Effector CD4-positive, alpha-beta T cell (primary cell): Measurements from ENCODE around the gene PXDN.

ENCODE experiments used
- DNase-seq: peaks from one replicate; pipeline ENCODE4 v3.0.0-alpha.2; 2020

PXDN gene

DNA sequence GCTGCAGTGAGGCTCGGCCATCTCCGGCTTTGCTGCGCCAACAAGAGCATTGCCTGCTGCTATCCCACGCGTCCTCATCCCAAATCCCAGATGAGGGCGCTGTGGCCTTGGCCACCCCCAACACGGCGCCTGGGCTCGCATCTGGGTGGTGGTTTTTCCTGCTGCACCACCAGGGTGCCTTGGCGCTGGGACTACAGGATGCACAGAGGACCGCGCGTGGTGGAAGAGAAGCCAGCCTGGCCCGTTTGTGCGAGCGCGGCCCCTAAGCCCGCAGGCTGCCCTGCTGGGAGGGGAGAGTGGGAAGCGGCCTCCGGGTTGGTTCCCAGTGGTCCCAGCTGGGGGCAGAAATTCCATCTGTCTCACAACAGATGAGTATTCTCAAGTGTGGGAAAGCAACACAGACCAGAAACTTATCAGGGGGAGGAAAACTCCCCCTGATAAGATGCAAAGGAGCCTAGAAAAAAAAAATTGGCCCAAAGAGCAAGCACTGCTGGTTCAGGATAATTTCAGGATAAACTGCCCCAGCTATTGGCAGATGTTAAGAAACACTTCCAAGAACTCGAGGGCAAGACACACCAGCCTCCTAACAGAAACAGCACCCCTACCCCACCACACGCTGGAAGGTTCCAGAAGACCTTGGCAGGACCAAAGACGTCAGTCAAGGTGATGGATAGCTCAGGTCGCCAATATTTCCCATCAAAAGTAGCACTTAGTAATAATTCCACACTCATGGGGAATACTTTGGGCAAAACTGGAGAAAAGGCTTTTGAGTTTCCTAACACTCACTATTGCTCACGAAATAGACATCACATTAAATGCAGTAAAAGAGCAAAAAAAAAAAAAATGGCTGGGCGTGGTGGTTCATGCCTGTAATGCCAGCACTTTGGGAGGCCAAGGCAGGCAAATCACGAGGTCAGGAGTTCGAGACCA, 152.1 kb downstream of the PXDN start:
- no peak for DNase-seq

- no peak for DNase-seq
These were observed 152.9 kb downstream of the PXDN start for GRCh38 chr2:1591461-1591770.

DNA sequence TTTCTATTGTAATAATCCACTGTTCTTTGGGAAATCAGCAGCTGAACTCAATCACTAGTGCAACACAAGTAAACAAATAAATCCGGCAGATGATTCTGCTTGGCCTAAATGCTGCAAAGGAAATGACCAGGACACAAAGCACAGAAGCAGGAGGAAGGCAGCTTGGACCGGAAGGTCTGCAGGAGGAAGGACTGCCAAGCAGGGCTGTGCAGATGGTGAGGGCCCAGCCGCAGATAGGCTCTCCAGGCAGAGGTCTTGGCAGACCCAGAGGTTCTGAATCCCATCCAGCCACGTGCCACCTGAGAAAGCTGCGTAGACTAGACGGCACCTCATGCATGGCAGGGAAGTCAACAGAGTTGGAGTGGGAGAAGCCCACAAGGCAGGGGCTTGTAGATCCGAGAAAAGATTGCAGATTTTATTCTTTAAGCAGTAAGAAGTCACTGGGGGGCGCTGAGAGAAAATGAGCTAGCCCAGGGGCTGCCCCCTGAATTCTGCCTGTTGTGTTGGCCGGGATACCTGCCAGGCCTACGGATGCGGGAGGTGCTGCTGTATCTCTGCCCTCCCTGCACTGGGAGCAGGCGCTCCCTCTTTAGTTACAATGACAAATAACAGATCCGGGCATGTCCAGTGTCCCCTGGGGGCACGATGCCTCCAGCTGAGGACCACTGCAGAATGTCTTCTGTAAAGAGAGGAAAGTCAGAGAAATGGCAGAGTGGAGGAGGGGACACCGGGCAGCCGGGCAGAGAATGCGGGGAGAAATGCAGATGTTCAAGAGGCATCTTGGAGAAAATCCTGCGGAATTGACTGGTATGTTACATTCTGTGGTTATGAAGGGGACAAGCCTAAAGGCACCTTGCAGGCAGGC, 153.5 kb downstream of the PXDN start:
- no peak for DNase-seq

DNA sequence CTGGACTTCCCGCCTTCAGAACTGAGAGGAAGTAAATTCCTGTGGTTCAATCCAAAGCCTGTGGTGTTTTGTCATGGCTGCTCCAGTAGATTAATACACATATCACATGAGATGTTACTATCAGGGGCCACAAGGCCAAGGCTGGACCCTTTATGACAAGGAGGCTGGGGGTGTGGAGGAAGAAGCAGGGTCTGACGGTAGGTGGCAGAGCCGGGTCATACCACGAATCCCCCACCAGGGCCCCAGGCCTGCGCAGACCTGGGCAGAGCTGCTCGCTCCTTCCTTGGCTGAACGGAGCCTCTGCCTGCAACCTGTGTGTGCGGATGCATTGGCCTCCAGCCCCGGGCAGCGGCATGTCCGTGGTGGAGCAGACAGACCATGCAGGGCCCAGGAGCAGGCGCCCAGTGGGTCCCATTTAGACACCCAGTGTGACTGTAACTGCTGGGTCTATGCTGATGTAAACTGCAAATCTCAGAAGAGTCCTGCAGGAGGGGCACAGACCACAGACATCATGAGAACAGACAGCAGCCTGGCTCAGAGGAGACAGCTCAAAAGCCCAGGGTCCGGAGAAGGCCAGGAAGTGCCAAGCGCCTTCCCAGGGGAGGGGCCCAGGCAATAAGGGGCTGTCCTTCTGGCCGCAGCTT, 155.2 kb downstream of the PXDN start:
- no peak for DNase-seq

DNA sequence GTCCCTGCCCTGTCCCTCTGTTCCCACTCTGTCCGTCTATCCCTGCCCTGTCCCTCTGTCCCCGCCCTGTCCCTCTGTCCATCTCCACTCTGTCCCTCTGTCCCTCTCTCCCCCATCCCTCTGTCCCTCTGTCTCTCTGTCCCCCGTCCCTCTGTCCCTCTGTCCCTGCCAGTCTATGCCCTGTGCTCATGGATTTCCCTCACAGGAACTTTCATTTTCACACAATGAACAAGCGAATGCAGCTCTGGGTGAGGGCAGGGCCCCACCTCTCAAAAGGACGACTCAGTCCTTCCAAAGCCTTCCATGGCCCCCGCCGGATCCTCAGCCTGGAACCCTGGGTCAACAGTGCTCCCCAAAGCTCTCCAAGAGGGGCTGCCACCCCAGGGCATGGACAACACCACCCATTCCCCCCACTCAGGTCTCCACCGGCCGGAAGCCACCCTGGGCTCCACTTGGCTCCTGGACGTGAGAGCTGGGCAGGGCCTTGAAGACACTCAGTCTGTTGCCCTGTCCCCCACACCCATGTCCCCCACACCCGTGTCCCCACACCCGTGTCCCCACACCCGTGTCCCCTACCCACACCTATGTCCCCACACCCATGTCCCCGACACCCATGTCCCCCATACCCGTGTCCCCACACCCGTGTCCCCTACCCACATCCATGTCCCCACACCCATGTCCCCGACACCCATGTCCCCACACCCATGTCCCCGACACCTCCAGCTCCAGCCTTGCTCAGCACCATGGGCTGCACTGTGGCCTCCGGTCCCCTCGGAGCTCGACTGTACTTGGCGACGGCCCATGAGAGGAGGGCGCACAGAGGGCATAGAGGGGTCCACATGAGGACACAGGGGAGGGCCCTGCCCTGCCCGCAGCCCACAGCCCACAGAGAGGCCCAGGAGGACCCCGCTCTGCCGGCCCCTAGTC, 156.0 kb downstream of the PXDN start:
- no peak for DNase-seq

GRCh38 chr2:1586923-1587840, 157.1 kb downstream of the PXDN start:
- no peak for DNase-seq

DNA sequence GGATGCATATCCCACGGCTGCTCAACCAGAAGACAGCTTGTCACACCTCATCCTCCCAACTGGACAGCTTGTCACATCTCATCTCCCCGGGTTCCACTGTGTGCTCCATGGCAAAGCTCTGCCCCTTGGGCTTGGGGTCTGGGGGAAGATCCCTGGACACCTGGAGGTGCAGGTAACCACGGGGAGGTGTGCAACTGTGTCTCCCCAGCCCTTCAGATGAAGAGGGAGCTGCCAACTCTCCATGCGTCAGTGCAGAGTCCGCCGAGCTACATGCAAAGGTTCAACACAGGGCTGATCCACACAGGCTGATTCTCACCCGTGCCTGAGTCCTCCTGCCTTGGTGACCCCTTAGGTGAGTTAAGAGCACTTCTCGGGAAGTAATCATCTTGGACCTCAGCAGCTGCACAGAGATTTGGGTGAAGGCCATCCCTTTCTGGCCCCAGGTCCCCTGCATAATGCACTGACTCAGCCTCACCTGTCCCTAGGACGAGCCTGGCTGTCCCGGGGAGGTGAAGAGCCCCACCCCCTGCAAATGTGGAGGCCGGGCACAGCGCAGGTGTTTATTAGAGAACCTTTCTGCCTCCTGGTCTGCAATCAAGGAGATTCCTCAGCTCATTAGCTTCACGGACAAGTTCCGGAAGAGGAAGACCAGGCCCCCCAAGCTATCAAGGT, 157.9 kb downstream of the PXDN start:
- DNase-seq, result no peak

- no peak for DNase-seq
These were observed 158.7 kb downstream of the PXDN start for GRCh38 chr2:1585635-1586034.

- no peak for DNase-seq
These were observed 159.4 kb downstream of the PXDN start for GRCh38 chr2:1584691-1585485.

DNA sequence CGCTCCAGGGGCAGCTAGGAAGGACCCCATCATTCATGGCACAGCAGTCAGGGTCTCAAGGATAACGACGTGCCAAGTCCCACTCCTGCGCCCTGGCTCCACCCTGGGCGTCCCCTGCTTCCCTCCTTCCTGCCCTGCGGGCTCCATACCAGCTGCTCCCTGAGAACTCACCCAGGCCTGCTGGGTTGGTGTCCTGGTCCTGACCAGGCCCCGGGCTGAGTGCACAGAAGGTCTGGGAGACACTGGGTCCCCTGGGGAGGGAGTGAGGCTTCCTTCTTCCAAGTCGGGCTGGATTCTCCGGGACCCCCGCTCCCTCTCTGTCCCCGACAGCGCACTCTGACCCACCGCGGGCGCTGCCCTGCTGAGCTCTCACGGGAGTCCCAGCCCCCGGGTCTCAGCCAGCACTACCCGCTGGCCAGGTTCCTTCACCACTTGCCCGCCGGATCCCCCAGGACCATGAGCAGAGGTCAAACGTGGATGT, 160.2 kb downstream of the PXDN start:
- DNase-seq, result no peak

DNA sequence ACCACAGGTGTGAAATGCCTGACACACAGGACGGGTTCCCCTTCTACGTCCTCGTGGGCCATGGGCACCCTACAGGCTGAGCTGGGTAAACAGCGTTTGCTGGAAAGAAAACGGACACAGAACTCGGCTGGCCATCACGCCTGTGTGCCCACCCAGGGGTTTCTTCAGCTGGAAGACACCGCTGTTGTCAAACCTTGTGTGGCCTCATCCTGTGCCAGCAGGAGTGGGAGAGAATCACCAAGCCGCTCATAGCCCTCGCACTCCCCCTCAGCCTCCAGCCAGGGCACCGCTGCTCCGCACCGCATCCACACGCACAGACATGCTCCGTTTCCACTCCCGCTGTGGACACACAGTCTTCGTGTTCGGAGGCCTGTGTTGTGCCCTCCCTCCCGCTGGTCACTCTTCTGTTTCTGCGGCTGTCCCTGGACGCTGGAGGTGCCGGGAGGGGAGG, 161.4 kb downstream of the PXDN start:
- no peak for DNase-seq

GRCh38 chr2:1581965-1582625, 162.2 kb downstream of the PXDN start:
- DNase-seq, result no peak
